Thyroid gland (tissue), 4 donors: Measurements from ENCODE around the gene OR8J3. TPM values are rescaled to one million over a fixed set of nuclear protein-coding genes. Genes with fewer than 3 reads are reported as not detected.

Experiments
- DNase-seq, 2 donors: peaks; one replicate each; pipeline ENCODE4 v3.0.0-alpha.2; 2019
- H3K27ac ChIP-seq, 3 donors: fragments of 200-600 bp; sonication (generic); 1 replicate in 2 of 3; 2 replicates in 1 of 3; pipeline ENCODE4 v1.5.1; 2016 to 2019; ENCODE audit warnings: mild to moderate bottlenecking in 1 of 3, moderate library complexity in 1 of 3
- H3K27me3 ChIP-seq: fragments of 200-600 bp; sonication (generic); one replicate; pipeline ENCODE4 v1.5.1; 2019
- H3K36me3 ChIP-seq, 2 donors: fragments of 200-600 bp; sonication (generic); one replicate each; pipeline ENCODE4 v1.5.1; 2016 to 2019
- H3K4me1 ChIP-seq, 2 donors: fragments of 200-600 bp; sonication (generic); one replicate each; pipeline ENCODE4 v1.5.1; 2017 to 2019
- H3K4me3 ChIP-seq, 3 donors: fragments of 200-600 bp; sonication (generic); replicated peaks in 1 of 3; 1 replicate in 2 of 3; 2 replicates in 1 of 3; pipeline ENCODE4 v1.5.1; 2016; ENCODE audit warnings: mild to moderate bottlenecking in 1 of 3
- H3K9me3 ChIP-seq: fragments of 200-600 bp; sonication (generic); one replicate; pipeline ENCODE4 v1.5.1; 2017
- CTCF ChIP-seq, 6 experiments: fragments of 200-600 bp in 3 of 6; fragments of 450-650 bp in 3 of 6; sonication (generic) in 3 of 6; IDR thresholded peaks; one replicate each; pipeline ENCODE4 v1.5.1; 2016 to 2019; ENCODE audit warnings: antibody characterized with exemption in 6 of 6, mild to moderate bottlenecking in 2 of 6, inconsistent platforms in 1 of 6, moderate library complexity in 1 of 6
- POLR2A ChIP-seq, 2 donors: fragments of 450-650 bp; IDR thresholded peaks; one replicate each; pipeline ENCODE4 v1.6.1; 2017; ENCODE audit warnings: antibody characterized with exemption in 2 of 2, mild to moderate bottlenecking in 2 of 2, moderate library complexity in 1 of 2
- WGBS, 2 donors: methylation state at CpG; one replicate each; pipeline ENCODE4 v1.1.5; 2017; 5-methylcytosine and 5-hydroxymethylcytosine counted together
- intact Hi-C: fragments of 100-400 bp; cut with DNase I; formaldehyde crosslinking; loops from one replicate; pipeline ENCODE4 v1.15.1; 2023
- total RNA-seq, 4 donors: library from RNA; depleted of rRNA; stranded (reverse); fragments of >200 nt; gene quantifications; one replicate each; pipeline ENCODE4 v1.2.3, GENCODE V29; 2016

The OR8J3 gene
- not detected for total RNA-seq

GRCh38 chr11:56140151-56140661, at the start of gene OR8J3:
Gene OR8J3, minus strand, starts transcription at chr11:56140201. Its CDS starts 2,483 bp downstream, at chr11:56137718.
- Histone ChIP-seq H3K4me3 (no peak within 1 kb of the TSS), H3K27ac (no peak within 1 kb of the TSS), H3K4me1 (no peaks in the 10 kb centered on the region), H3K9me3 (no peaks in the 10 kb centered on the region), H3K36me3 (no peaks in the 10 kb centered on the region), H3K27me3 (no peaks in the 10 kb centered on the region)
- DNase-seq = no peak
- intact Hi-C loops = no loop called here
- TF ChIP-seq POLR2A (IDR thresholded peaks at IDR 0.05) (no peak), CTCF (IDR thresholded peaks at IDR 0.05) (no peak)

GRCh38 chr11:56188602-56189001, 48.6 kb upstream of the OR8J3 start:
- no peak overlapping the region for H3K27ac ChIP-seq
- H3K27me3 ChIP-seq = no peaks in the 10 kb centered on the region
- no peaks in the 10 kb centered on the region for H3K36me3 ChIP-seq
- WGBS, 2 donors = 86 to 88% methylated on average over 3 of the region's 3 CpGs
- H3K4me3 ChIP-seq = no peak overlapping the region
- TF ChIP-seq POLR2A (IDR thresholded peaks at IDR 0.05) (no peak), CTCF (IDR thresholded peaks at IDR 0.05) (no peak)
- DNase-seq = no peak
- H3K9me3 ChIP-seq = no peaks in the 10 kb centered on the region
- intact Hi-C loops = no loop called here
- no peaks in the 10 kb centered on the region for H3K4me1 ChIP-seq

GRCh38 chr11:56183459-56183858, 43.5 kb upstream of the OR8J3 start:
- H3K4me3 ChIP-seq = no peak overlapping the region
- H3K36me3 ChIP-seq = no peaks in the 10 kb centered on the region
- H3K4me1 ChIP-seq = no peaks in the 10 kb centered on the region
- H3K27ac ChIP-seq = no peak overlapping the region
- H3K27me3 ChIP-seq = no peaks in the 10 kb centered on the region
- no peak for TF ChIP-seq CTCF (IDR thresholded peaks at IDR 0.05)
- no peak for TF ChIP-seq POLR2A (IDR thresholded peaks at IDR 0.05)
- intact Hi-C loops = no loop called here
- DNase-seq = no peak
- H3K9me3 ChIP-seq = no peaks in the 10 kb centered on the region

- intact Hi-C loops = no loop called here
- Histone ChIP-seq H3K27me3 (no peaks in the 10 kb centered on the region), H3K36me3 (no peaks in the 10 kb centered on the region), H3K4me1 (no peaks in the 10 kb centered on the region), H3K4me3 (no peak within 1 kb of the TSS), H3K9me3 (no peaks in the 10 kb centered on the region), H3K27ac (no peak within 1 kb of the TSS)
- TF ChIP-seq POLR2A (IDR thresholded peaks at IDR 0.05) (no peak), CTCF (IDR thresholded peaks at IDR 0.05) (no peak)
- 64 to 76% methylated on average over 1 of the region's 1 CpG for WGBS, 2 donors
- no peak for DNase-seq
Measured at GRCh38 chr11:56176318-56176717, 36.3 kb upstream of the OR8J3 start, which contains the start of gene OR5J2. Gene OR5J2, plus strand, starts transcription at chr11:56176618. Its CDS starts 0 bp downstream, at chr11:56176618.

- no peak for DNase-seq
- no peak for TF ChIP-seq CTCF (IDR thresholded peaks at IDR 0.05)
- no peak for TF ChIP-seq POLR2A (IDR thresholded peaks at IDR 0.05)
- no peak overlapping the region for H3K27ac ChIP-seq
- no peaks in the 10 kb centered on the region for H3K36me3 ChIP-seq
- intact Hi-C loops = no loop called here
- no peak overlapping the region for H3K4me3 ChIP-seq
- WGBS, 2 donors = 69% methylated on average over 3 of the region's 3 CpGs
- no peaks in the 10 kb centered on the region for H3K4me1 ChIP-seq
- H3K27me3 ChIP-seq = no peaks in the 10 kb centered on the region
- H3K9me3 ChIP-seq = no peaks in the 10 kb centered on the region
Measured at GRCh38 chr11:56172256-56172830, 32.3 kb upstream of the OR8J3 start.
